GM10248 (cell line): ENCODE measurements around the gene RERE.

Experiments
- CTCF ChIA-PET: fragments of 300-600 bp; sonication (Branson Sonifier 250); formaldehyde crosslinking; extraction: SDS; loops from one replicate; lab custom pipeline; 2021; ENCODE audit warnings: antibody characterized with exemption; lab: Yijun Ruan, JAX
- POLR2A ChIA-PET: fragments of 350-650 bp; sonication (Branson Sonifier 250); formaldehyde crosslinking; extraction: SDS; loops from one replicate; lab custom pipeline; 2020; ENCODE audit warnings: antibody characterized with exemption; lab: Yijun Ruan, JAX
- DNase-seq: peaks from one replicate; pipeline ENCODE4 v3.0.0; 2012; ENCODE audit errors: extremely low spot score
- CTCF ChIP-seq: IDR thresholded peaks from 2 replicates; pipeline ENCODE4 v1.5.1; 2012; ENCODE audit warnings: mild to moderate bottlenecking, low read depth; ENCODE audit errors: extremely low read depth, missing control alignments, control extremely low read depth

Gene RERE

DNA sequence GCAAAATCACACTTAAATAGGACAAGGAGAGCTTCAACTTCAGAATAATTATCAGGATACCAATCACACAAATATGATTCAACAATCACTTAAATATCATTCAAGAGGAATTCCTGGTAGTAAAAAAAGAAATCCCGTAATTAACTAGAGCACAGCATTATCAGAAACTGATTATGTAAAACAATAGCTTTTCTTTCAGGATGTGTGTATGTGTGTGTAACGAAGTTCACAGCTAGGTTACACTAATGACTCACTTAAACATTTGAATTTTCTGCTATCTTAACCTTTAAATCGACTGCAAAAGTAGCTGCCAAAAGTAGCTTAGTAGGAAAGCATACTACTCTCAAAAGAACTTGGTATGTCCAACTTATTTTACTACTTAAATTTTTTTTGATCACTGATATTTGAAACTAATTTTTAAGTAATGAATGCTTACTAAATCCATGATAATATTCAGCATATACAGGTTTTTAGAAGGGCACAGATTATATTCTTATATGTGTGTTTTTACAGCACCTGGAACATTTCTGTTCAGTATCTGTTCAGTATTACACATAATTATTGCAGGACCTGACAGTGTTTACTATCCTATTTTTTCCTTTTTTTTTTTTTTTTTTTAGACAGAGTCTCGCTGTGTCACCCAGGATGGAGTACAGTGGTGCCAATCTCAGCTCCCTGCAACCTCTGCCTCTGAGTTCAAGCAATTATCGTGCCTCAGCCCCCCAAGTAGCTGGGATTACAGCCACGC lies 4.2 kb downstream of the RERE start:
- no peak for TF ChIP-seq CTCF
- ChIA-PET POLR2A (interaction anchor here (1.2 kb wide), 1 partner anchor 11 kb away, joined by 3 read pairs; no protein-coding TSS in a partner anchor), CTCF (interaction anchor here (0.7 to 6.6 kb wide), 3 partner anchors 23 to 101 kb away, joined by 3 to 41 read pairs (median 3); no protein-coding TSS in a partner anchor)
- DNase-seq, result no peak

DNA sequence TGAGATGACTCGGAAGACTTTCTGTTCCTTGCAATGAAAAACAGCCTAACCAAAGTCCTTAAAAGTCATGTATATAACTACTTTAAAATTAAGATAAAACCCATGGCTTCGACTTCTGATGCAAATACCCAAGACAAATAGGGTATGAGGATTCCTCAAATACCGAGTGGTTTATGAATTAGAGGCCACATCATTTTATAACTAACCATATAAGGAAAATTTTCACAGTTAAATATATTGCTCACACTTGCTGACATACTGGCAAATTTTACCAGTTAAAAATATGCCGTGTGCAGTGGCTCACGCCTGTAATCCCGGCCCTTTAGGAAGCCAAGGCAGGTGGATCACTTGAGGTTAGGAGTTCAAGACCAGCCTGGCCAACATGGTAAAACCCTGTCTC lies 5.4 kb downstream of the RERE start:
- POLR2A ChIA-PET, result interaction anchor here (1.2 kb wide), 1 partner anchor 10 kb away, joined by 3 read pairs; no protein-coding TSS in a partner anchor

GRCh38 chr1:8810987-8811386 lies 6.5 kb downstream of the RERE start:
- ChIA-PET CTCF (interaction anchor here (0.9 to 6.6 kb wide), 3 partner anchors 10 to 38 kb away, joined by 3 to 41 read pairs (median 8); no protein-coding TSS in a partner anchor), POLR2A (no interaction called here)
- no peak for DNase-seq
- no peak for TF ChIP-seq CTCF

More for the DNA sequence above, 5.4 kb downstream of the RERE start:
- no peak for DNase-seq
- CTCF ChIA-PET, result interaction anchor here (0.8 to 6.6 kb wide), 3 partner anchors 30 to 37 kb away, joined by 3 to 41 read pairs (median 3); no protein-coding TSS in a partner anchor
- TF ChIP-seq CTCF, result no peak

- no peak for TF ChIP-seq CTCF
- CTCF ChIA-PET, result interaction anchor here (0.9 to 6.6 kb wide), 3 partner anchors 12 to 40 kb away, joined by 3 to 41 read pairs (median 8); no protein-coding TSS in a partner anchor
- no peak for DNase-seq
- POLR2A ChIA-PET, result no interaction called here
Observed at GRCh38 chr1:8809342-8809736, 8.1 kb downstream of the RERE start.

DNA sequence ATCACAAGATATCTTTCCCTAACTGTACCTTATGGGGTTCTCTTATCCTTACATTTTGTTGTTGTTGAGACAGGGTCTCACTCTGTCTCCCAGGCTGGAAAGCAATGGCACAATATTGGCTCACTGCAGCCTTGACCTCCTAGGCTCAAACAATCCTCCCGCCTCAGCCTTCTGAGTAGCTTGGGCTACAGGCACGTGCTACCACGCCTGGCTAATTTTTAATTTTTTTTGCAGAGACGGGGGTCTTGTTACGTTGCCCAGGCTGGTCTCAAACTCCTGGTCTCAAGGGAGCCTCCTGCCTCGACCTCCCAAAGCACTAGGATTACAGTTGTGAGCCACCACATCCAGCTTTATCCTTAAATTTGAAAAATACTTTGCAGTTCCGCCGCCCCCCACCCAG lies 10.4 kb downstream of the RERE start:
- no peak for TF ChIP-seq CTCF
- CTCF ChIA-PET, result interaction anchor here (0.7 to 2.8 kb wide), 3 partner anchors 13 to 198 kb away, joined by 3 to 8 read pairs (median 3); no protein-coding TSS in a partner anchor

DNA sequence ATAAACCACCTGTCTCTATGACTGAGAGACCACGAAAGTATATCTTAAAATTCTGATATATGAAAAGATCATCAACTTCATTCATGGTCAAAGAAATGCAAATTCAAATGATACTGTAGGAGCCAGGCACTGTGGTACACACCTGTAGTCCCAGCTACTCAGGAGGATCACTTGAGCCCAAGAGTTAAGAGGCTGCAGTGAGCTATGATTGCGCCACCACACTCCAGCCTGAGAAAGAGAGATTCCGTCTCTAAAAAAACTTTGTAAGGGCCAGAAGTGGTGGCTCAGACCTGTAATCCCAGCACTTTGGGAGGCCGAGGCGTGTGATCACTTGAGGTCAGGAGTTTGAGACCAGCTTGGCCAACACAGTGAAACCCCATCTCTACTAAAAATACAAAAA lies 17.0 kb downstream of the RERE start:
- ChIA-PET CTCF (interaction anchor here (1.0 to 2.3 kb wide), 3 partner anchors 10 to 48 kb away, joined by 3 to 8 read pairs (median 7); no protein-coding TSS in a partner anchor), POLR2A (no interaction called here)
- no peak for DNase-seq
- no peak for TF ChIP-seq CTCF

More for the DNA sequence above, 10.4 kb downstream of the RERE start:
- POLR2A ChIA-PET, result no interaction called here
- no peak for DNase-seq
